DMS153 treated with DMSO at 0.1 percent for 48 hours (cell line): ENCODE results near the gene DCTN5.
"Not testable (repeated sequence)": the region's sequence is repeated elsewhere in the genome, so short reads cannot be mapped to it uniquely, and the experiment has no call there.

ENCODE experiments used
- DNase-seq: peaks from one replicate; lab custom pipeline; 2025; ENCODE audit not compliant: unreplicated experiment; lab: John Stamatoyannopoulos, UW

DCTN5 gene

DNA sequence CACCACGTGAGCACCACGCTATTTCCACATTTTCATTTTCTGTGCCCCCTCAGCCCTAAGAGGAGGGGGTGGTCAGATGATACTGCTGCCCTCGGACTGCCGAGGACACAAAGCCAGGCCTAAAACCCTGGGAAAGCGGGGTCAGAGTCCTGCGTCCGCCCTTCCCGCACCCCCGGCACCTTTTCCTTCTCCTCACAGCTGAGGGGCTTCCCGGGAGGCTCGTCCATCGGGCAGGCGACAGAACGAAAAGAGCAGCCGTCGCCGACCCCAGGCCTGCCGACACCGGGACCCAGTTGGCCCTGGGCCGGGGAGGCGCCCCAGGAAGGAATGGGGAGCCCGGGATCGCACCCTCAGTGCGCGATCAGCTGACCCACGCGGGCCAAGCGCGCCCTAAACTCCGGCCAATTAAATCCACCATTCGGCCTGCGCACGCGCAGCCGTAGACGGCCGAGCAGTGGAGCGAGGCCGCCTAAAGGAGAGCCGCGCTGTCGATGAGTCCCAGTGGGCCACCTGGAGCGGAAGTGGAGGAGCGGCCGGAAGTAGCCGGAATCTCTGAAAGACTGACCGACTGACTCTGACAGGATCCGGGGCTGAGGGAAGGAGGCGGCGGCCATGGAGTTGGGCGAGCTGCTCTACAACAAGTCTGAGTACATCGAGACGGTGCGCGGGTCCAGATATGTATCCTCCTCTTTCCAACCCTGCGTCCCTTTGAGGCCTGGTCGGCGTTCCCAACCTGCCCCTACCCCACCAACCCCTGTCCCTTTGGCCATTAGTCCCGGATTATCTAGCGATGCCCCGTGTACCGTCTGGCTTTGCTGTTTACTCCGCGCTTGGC is at the start of gene DCTN5, which contains the start of gene PALB2:
DCTN5 (plus strand) TSS at position 536 of the 835 bp plus-strand sequence; CDS start at position 613, 77 bp downstream.
PALB2 (minus strand) TSS at position 380 of the 835 bp plus-strand sequence; CDS start at position 227, 153 bp downstream.
- peak; percentile 89 for DNase-seq

DNA sequence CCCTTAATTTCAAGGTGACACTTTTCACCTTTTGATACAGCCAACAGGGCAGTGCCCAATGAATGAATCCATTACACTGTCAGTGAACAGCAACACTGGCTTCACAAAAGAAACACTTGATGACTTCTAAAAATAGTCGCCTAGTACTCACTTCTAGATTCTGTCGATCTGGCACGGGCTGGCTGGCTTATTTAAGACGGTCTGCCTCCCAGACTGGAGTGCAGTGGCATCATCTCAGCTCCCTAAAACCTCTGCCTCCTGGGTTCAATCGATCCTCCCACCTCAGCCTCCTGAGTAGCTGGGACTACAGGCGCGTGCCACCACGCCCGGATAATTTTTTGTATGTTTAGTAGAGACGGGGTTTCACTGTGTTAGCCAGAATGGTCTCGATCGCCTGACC is 47.1 kb upstream of the DCTN5 start:
- DNase-seq = no peak

DNA sequence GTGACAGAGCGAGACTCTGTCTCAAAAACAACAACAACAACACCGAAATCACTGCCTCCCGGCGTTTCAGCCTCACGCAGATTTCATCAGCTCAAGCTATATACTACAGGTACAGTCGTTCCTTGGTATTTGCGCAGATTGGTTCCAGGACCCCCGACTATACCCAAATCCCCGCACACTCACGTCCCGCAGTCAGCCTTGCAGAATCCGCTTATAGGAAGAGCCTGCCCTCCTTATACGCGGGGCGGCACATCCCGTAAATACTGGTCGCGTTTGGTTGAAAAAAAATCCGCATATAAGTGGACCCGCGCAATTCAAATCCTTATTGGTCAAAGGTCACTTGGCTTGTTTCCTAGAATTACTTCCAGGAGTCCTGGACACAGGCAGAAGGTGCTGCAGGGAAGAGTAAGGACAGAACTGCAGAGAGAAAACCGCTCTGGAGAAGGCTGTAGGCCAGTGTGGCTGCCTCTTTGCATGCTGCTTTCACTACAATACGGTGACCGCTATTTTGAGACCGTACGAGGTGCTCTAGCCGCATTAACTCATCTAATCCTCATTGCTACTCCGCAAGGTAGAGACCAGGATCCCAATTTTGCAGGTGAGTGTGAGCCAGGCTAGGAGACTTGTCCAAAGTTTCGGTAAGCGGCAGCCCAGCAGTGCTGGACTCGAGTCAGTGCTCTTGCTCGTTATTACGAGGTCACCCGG is 45.9 kb upstream of the DCTN5 start:
- no peak for DNase-seq

DNA sequence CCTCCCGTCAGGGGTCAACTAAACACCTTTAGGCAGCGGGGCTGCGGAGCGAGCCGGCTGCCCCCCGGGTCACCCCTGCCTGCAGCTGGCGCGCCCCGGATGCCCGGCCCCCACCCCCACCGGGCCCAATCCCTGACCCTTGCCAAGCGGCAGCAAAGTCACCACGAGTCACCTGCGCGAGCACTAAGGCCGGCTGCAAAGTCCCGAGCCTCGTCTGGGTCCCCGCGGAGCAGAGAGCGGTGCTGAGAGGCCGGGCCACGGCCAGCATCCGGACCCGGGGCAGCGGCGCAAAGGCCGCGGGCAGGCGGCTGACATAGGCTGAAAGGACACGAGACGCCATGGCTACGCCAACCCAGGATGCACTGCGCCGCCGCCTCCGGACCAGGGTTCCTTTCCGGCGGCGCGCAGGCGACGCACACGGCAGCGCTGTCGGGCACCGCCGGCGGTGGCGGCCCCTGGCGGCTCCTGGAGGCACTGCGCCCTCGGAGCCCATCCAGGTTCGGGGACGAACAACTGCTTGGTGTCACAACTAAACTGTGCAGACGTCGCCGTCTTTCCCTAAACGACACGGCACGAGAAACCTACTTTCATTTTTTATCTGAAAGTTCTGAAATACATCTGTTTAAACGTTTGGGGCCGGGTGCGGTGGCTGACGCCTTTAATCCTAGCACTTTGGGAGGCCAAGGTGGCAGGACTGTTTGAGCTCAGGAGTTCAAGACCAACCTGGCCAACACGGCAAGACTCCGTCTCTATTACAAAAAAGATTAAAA is 45.1 kb upstream of the DCTN5 start, which contains the start of gene NDUFAB1:
NDUFAB1 (minus strand) TSS at position 366 of the 770 bp plus-strand sequence; CDS start at position 340, 26 bp downstream.
- DNase-seq = peak; percentile 79

DNA sequence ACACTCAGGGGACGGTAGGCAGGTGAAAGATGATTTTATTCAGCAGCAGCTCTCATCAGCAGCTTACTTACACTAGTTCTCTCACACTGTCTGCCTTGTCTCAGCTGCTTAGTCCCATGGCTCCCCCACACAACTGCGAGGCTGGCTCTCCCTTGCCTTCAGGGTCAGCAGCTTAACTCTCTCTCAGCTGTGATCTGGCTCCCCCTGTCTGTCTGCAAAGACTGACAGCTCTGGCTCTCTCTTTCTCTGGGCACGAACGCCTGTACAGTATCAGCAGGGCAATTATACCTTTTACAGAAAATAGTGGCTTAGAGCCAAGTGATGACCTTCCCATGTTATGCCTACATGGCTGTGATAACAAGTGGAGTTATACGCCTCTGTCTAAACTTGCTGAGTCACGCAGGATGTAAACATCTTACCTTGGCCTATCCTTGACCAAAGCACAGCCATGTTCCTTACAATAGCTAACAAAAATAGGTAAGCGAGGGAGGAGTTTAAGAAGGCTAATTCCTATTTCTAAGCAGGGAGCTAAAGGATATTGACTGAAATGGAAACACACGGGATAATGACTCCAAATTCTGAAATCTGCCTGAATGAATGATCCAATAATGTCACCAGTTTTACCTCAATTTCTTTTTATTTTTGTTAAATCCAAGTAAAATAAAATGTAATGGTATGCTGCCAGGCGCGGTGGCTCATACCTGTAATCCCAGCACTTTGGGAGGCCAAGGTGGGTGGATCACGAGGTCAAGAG is 44.1 kb upstream of the DCTN5 start:
- no peak for DNase-seq

DNA sequence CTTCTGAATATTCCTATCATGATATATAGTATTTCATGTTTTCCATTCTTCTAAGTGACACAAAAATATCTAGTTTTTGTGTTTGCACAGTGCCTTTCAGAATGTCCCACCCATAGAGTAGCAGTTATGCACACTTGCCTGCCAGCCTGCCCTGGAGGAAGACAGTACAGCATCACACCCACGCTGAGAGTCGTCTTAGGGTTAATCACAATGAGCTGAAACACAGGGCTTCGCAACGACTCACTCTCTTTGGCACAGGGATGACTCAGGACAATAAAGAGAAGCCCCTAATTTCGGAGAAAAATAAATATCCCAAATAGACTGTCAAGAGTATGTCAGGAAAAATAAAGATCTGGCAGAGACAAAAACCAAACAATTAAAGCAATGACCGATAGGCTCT is 33.5 kb upstream of the DCTN5 start:
- no peak for DNase-seq

DNA sequence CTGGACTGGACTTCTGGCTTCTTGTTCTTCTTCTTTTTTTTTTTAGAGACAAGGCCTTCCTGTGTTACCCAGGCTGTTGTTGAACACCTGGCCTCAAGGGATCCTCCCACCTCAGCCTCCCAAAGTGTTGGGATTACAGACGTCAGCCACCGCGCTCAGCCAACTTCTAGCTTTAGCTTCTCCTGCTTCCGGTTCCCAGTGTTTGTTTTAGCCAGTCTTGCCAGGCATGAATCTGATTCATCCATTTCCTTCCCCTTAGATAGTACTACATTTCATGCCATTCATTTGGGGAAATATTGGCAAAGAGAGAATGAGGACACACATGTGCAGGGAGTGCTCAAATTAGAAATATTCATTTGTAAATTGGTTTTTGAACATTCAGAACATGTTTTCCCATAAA is 33.1 kb upstream of the DCTN5 start:
- no peak for DNase-seq

DNA sequence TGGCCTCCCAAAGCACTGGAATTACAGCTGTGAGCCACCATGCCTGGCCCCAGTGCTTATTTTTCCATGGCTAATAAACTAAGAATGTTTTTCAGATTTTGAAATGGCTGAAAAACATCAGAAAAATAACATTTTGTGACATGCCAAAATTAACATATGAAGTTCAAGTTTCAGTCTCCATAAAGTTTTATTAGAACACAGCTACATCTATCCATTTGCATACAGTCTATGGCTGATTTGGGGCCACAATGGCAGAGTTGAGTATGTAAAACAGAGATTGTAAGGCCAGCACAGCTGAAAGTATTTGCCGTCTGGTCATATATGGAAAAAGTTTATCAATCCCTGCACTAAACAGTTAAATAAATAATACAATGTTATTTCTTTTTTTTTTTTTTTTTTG is 31.3 kb upstream of the DCTN5 start:
- no peak for DNase-seq

DNA sequence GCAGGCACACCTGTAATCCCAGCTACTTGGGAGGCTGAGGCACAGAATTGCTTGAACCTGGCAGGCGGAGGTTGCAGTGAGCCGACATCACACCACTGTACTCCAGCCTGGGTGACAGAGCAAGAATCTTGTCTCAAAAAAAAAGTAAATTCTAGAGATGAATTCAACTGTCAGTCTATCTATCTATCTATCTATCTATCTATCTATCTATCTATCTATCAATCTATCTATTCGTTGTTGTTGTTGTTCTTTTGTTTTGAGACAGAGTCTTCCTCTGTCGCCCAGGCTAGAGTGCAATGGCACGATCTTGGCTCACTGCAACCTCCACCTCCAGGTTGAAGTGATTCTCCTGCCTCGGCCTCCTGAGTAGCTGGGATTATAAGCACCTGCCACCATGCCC is 30.4 kb upstream of the DCTN5 start:
- not testable (repeated sequence) for DNase-seq

DNA sequence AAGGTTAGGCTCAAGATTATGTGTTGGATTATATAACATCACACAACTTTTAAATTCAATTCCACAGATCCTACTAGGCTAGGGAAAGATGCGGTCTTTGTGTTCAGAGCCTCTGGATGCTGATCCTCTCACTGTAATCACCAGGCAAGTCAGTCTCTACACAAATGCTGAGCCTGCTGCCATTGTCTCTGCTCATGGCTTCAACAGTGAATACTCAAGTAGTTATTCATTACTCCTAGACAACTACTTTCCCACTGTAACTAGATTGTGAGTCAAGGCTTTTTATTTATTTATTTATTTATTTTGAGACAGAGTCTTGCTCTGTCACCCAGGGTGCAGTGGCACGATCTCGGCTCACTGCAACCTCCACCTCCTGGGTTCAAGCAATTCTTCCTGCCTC is 29.3 kb upstream of the DCTN5 start:
- DNase-seq = no peak

DNA sequence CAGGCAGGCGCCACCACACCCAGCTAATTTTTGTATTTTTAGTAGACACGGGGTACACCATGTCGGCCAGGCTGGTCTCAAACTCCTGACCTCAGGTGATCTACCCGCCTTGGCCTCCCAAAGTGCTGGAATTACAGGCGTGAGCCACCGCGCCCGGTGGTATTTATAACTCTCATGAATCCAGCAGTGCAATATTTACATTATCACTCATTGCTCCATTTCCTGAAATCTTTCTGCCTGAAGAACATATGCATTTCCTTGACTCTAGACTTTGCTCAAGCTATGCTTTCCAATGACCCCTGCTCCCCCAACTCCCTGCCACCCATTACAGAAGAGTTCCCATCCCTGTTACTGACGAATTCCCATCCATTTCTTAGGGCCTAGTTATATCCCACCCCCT is 25.5 kb upstream of the DCTN5 start:
- no peak for DNase-seq

DNA sequence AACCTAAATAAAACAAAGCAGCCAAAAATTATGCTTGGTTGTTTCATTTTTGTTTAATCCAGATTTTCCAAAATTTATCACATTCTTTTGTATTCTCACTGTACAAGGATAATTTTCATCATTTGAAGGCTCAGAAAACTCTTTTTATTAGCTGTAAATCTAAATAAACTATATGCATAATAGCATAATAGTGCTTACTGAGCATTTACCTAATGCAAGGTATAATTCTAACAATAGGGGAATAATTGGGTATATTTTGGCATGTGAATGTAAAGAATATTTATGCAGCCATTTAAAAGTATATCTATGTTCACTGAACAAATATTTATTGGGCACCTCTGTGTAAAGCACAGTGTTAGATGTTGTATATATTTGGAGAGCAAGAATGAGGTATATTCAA is 17.2 kb upstream of the DCTN5 start:
- no peak for DNase-seq

DNA sequence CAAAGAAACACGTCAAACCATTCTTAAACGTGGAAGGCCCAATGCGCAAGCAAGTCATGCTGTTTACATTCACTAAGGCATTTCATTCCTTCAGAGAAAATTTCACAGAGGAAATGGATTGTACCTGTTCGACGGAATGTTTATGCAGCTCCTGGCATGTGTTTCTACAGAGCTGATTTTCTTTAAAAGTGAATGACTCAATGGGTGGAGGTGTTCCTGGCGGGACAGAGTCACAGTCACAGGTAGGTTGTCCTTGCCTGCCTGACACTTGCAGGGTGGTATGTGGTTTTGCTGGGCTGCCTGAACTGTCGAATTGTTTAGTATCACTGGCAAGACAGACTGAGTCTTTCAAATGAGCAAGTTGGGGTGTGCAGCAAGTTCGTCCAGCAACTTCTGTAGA is 11.8 kb upstream of the DCTN5 start:
- no peak for DNase-seq

DNA sequence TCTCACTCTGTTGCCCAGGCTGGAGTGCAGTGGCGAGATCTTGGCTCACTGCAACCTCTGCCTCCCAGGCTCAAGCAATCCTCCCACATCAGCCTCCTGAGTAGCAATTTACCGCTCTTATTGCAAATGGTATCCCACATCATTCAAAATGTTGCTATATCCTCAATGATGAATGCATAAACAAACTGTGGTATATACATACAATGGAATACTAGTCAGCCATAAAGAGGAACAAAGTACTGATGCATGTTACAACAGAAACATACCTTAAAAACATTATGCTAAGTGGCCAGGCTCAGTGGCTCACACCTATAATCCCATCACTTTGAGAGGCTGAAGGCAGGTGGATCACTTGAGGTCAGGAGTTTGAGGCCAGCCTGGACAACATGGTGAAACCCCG is 9.4 kb upstream of the DCTN5 start:
- not testable (repeated sequence) for DNase-seq

DNA sequence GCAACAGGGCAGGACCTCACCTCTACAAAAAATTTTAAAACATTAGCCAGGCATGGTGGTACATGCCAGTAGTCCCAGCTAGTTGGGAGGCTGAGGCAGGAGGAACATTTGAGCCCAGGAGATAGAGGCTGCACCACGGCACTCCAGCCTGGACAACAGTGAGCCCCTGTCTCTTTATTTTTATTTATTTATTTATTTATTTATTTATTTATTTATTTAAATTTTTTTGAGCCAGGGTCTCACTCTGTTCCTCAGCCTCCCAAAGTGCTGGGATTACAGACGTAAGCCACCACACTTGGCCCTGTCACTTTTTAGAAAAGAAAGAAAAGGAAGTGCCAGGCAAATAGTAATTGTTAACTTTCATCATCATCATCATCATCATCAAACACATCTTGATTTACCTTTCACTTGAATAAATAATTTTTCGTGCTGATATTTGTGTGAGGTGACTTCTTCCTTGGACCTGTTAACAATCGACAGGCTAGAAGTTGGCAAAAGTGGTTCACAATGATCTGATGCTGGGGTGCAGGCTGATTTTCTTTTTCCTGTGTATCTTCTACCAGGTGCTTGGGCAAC is 6.7 kb upstream of the DCTN5 start:
- no peak for DNase-seq

DNA sequence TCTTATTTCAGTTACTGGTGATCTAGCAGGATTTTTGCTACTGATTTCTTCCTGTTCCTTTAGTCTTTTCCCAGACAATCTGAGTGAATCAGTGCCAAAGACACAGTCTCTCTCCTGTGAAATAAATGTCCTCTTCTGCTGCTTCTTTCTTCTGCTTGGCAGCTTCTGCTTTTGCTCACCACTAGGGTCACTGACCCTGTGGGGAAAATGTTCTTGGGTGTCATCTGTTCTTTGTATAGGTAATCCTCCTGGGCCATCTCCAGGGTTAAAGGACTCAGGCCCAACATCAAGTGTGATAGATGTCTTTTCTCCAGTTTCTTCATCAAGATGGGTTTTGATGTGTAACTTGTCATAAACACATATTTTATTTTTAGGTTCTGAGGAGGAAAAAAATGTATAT is 5.3 kb upstream of the DCTN5 start:
- no peak for DNase-seq

DNA sequence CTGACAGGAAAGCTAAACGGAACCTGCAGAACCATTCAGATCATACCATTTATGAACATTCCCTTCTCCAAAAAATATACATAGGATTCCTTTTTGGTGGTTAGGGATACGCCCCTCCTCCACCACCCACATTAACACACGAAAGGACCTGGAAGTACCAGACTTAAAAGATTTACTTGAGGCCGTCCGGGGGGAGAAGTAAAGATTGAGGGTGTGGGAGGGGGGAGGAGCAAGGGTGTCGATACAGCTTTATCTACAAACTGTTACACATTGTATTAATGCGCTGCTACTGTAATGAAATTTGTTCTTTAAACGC is 693 bp upstream of the DCTN5 start:
- no peak for DNase-seq

DNA sequence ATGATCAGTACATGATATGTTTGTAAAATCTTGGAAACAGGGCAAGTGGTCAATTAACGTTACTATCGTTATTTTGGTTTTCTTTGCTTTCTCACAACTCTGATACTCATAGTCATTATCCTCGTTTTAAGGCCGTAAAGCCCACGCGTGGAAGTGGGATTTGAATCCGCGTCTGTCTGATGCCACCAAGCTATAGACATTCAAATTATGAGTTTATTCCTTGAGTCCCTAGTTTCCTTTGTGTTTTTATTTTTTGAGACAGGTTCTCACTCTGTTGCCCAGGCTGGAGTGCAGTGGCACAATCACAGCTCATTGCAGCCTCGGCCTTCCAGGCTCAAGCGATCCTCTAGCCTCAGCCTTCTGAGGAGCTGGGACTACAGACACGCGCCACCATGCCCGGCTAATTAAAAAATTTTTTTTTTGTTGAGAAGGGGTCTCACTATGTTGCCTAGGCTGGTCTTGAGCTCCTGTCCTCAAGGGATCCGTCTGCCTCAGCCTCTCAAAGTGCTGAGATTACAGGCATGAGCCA is 1.0 kb downstream of the DCTN5 start:
- no peak for DNase-seq

DNA sequence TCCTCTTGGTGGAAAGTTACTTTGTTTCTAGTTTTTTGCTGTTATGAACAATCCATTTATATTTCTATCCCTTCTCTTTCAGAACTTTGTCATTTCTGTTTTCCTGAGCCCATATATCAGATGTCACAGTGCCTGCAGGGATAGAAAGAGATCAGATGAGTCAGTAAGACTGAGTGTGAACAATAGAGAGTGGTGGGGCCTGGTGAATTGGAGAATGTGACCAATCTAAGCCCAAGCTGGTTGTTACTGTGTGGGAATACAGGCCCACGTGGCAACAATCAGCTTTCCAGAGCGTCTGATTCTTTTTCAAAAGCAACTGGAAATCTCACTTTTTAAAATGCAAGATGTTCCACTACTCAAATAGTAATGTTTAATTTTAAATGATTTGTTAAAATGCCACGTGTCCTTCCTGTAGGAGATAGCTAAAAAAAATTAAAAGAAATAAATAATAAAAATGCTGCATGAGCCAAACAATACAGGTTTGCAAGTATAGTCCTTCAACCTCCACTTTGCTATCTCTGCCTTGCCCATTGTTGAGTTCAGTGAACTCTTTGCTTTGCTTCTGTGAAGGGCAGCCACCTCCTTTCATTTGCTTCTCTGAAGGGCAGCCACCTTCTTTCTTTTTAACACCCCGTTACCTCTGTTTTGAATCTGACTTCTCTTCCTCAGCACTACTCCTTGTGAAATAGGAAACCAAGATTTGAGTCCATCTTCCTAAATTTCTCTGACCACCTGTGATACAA is 9.6 kb downstream of the DCTN5 start:
- no peak for DNase-seq
